Stimulated activated CD8-positive, alpha-beta memory T cell treated with anti-CD3 and anti-CD28 coated beads, Interleukin-12 subunit alpha, Interleukin-12 subunit beta, amount 100 ng/mL, for 4 hours (primary cell): Measurements from ENCODE around the gene TMEM132C.
"Not testable (repeated sequence)": the region's sequence is repeated elsewhere in the genome, so short reads cannot be mapped to it uniquely, and the experiment has no call there.

ENCODE experiments used
- DNase-seq: peaks from one replicate; pipeline ENCODE4 v3.0.0-alpha.2; 2020; ENCODE audit warnings: low read depth

TMEM132C gene

DNA sequence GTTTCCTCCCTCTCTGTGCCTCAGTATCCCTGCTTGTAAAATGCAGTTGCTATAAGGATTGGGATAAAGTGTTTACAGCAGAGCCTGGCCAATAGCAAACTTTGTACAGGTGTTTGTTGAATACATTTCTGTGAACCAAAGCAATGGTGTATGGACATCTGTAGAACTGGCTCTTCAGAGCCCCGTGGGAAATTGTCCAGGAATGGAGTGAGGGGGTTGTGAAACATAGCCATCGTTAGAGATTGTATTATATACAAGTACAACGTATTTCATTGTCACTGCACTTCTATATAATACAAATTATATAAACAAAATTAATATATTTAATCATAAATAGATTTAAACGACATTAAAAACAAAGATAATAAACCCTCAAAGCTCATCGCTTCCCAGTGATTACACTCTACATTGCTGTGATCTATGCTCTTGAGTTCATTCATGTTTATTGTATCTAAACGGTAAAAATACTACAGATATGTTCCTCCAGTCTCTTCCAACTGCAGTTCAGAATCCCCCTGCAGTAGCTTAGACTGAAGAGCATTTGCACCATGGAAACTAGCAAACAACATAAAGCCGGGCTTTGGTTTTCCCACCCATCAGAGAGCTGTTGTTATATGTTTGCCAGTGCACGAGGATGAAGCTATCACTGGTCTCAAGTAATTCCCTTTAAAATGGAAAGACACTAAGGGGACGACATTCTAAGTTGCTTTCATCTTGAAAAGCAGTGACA is 216.7 kb downstream of the TMEM132C start:
- no peak for DNase-seq

DNA sequence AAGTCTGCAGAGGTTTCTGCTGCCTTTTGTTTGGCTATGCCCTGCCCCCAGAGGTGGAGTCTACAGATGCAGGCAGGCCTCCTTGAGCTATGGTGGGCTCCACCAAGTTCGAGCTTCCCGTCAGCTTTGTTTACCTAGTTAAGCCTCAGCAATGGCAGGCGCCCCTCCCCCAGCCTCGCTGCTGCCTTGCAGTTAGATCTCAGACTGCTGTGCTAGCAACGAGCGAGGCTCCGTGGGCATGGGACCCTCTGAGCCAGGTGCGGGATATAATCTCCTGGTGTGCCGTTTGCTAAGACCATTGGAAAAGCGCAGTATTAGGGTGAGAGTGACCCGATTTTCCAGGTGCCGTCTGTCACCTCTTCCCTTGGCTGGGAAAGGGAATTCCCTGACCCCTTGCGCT is 230.4 kb downstream of the TMEM132C start:
- not testable (repeated sequence) for DNase-seq

DNA sequence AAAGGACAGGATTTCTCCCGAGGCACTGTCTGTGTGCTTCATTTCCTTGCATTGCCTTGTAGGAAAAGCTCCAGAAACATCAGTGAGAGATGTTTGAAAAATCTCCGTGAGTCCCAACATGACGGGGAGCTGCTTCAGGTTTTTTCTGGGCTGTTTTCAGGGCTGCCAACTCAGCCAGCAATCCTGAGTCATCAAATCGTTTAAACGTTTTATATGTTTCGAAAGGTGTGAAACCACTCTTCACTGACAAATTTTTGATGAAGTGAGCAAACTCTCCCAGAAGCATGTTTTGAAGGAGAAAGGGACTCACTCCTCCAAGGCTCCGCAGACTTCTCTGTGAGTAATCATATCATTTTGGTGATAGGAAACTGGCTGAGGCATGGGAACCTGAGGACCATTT is 240.5 kb downstream of the TMEM132C start:
- no peak for DNase-seq

DNA sequence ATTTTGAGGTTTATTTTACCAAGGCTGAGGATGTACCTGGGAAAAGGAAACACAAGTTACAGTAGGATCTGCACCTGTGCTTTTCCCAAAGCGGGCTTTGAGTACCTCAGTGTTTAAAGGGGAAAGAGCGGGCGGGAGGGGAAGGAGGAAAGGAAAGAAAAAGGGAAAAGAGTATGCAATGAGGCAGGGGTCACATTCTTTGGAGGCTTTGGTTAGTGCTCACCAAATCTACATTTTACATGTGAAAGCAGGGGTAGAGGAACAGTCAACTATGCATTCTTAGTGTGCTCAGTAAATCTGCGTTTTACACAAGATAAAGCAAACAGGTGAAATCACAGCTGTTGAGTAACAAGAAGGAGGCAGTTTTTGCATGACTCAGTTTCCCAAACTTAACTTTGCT is 242.2 kb downstream of the TMEM132C start:
- DNase-seq = no peak

DNA sequence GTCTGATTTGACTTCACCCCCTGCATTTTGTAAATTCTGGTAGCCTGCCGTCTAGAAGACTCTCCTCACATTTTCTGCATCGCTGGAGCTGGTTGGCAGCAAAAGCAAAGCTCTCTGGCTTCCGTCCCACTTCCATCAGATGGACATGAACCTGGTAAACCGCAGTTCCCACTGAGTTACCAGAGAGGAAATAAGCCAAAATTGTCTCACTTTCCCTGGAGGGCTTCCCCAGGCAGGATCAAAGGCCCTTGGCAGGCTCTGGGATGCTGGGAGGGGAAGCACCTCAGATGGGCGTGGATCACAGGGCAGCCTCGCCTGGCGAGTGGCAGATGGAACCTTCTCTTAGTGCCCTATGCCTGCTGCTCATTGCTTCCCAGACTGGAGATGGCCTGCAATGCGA is 243.5 kb downstream of the TMEM132C start:
- DNase-seq = no peak

DNA sequence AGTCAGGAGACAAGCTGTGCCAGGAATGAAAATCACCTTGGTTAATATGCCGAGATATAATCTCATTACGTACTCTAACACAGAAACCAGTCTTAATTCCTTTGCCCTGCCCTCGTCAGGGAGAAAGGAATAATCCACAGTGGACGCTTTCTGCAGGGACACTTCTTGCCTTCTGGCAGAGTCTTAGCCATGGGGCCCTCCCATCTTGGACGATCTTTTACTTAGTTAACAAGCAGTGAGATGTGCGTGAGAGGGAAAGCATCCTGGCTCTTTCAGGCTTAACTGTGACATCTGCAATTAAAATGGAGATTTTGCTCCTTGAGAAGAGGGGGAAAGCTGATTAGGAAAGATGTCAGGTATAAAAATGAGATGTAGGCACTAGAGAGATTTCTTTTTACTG is 246.4 kb downstream of the TMEM132C start:
- DNase-seq = no peak

DNA sequence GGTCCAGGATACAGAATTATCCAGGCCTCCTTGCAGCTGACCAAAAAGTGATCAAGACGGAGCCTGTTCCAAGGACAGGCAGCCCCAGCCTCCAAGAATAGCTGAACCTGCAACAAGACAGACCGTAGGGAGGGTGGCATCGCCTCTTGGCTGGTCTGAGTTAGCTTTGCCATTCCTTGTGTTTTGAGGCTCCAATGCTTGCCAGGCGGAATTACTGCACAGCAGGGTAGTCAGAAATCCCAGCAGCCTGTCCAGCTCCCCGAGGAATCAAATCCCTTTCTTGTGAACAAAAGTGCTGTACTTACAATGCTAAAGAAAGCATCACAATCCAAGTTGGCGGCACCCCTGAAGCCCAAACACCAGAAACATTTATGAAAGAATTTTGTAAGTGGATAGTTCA is 246.9 kb downstream of the TMEM132C start:
- no peak for DNase-seq

DNA sequence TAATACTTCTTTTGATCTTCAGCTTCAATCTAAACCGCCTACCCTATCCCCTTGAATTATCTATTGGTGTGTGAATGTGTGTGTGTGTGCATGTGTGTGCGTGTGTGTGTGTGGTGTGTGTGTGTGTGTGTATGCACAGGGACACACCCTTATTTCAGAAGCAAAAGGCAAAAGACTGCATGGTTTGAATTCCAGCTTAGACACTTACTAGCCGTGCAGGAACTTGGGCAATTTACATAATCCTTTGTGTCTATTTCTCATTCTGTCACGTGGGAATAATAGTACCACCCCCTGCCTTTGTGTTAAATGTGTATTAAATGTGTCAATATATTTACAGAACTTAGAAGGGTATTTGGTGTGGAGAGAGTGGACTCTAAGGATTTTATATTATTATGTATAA is 251.7 kb downstream of the TMEM132C start:
- DNase-seq = no peak

DNA sequence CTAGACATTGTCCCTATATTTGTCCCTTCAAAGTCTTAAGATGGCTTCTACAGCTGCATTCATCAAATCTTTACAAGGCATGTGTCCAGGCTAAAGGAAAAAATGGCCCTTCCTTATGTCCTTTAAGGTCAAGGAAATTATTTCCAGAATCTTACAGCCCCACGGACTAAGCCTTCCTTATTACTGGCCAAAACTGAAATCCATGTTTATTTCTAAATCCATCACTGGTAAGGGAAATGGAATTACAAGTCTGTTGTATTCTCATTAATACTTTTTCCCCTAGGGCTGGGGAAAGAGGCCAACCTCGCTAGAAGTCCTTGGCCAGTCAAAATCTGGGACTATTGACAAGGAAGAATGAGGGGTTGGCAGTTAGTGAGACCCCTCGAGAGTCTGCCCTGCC is 252.5 kb downstream of the TMEM132C start:
- DNase-seq = no peak

DNA sequence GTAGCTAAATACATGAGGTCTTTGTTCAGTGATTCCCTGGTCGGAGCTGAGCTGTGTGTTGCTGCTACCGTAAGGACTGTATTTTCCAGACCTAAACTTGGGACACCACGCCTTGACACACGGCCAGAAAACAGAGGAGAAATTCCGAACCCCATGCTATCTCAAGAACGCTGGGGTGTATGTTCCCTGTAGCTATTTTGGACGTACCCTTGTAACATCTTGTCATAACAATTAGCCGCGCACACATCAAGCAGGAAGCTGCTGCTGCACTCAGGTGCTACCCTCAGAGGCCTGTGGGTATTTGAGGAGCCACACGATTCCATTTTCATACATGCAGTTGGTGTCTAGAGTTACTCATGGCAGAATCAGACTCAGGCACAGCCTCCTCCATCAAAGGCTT is 255.0 kb downstream of the TMEM132C start:
- no peak for DNase-seq

DNA sequence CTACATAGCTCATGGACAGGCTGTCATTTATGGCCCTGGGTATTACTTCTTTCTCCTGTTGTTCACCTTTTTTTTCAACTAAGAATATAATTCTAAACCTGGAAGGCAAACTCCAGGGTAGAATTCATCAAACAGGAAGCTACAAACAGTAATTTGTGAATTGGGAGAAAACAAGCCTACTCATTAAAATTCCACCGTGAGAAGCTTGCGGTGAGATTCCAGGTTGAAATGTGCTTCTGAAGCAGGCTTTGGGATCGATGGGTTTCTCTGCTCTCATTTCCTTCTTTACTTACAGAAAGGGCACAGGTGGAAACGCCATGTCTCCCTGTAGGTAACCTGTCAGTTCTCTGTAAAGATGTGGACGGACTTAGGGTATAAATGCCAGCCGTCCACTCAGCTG is 257.5 kb downstream of the TMEM132C start:
- no peak for DNase-seq

DNA sequence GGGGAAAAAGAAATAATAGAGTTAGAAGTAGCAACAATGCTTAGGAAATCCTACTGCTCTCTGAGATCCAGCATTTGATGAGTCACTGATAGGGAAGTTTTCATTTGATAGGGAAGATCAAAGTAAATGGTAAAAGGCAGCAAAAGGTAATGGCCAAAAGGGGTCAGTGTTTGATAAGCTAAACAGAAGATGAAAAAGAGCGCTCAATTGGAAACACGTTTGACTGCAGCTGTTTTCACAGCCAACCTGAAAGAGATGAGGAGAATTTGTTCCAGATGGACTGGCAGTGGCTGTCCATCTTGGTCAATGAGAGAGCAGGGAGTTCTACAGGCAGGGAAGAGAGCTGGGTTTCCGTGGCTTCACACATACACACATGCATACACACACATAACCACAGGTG is 264.2 kb downstream of the TMEM132C start:
- no peak for DNase-seq

DNA sequence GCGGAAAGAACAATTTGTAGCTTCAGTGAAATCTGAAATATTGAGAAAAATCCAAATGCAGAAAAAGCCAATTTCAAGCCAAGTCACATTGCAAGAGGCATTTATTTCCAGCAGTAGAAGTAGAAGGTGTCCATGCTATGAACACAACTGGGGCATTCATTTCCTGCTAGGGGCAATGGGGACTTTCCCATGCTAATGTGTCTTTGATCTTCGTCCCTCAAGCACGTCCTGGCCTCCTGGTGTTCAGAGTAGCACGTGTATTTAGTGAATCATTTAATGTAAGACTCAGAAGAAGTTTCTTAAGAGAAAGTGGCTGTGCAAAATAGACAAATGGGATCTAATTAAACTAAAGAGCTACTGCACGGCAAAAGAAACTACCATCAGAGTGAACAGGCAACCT is 267.9 kb downstream of the TMEM132C start:
- no peak for DNase-seq

DNA sequence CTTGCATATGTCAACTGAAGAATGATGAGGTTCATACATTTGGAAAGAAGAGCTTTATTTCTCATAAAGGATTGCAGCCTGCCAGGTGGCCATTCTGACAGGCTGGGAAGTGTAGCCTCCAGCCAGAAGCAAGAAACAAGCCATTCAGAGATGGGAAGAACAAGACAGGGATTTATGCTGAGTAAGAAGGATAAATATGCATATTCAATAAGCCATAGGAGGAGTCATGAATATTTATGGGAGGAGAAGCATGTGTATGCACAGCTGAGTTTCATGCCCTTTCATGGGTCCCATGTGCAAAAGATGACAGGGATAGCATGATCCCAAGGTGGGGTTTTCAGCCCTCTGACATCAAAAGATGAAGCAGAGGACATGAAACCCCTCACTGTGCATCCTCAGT is 269.8 kb downstream of the TMEM132C start:
- no peak for DNase-seq

DNA sequence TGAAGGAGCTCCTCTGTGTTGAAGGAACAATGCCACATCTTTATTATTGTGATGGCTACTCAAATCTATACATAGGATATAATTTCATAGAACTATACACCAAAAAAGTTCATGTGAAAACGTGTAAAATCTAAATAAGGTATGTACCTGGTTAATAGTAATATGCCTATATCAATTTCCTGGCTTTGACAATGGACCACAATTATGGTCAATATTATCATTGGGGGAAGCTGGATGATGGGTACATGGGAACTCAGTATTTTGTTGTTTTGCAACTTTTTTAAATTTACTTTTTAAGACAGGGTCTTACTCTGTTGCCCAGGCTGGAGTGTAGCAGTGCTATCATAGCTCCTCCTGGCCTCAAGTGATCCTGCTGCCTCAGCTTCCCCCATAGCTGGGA is 270.7 kb downstream of the TMEM132C start:
- no peak for DNase-seq

DNA sequence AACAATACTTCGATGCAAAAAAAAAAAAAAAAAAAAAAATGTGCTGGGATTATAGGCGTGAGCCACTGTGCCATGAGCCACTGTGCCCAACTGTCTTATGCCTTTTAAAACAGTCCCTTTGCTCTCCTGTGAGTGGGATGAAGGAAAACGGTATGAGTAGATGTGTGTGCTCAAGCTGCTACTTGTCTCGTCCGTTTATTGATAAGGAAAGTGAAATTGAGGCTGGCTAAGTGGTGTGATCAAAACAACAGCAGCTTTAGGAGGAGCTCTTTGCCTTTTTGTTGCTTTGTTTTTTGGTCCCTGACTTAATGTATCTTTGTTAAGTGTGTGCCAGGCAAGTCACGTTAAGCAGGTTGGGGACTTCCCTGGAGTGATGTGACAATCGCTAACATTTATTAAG is 275.9 kb downstream of the TMEM132C start:
- DNase-seq = no peak

DNA sequence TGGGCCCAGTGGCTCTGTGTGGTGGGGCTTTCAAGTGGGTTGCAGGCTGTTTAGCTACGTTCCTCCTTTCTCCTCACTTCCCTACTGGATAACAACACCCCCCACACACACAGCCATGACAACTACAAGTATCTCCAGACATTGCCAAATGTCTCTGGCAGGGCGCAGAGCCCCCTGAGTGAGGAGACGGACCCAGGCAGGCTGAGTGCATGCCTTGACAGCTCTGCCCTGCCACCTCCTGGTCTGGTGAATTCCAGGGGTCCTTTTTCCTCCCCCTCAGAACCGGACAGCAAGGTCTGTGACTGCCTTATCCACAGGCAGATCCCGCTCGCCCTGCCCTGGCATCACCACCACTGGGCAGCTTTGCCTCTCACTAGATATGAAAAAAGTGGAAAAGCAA is 276.5 kb downstream of the TMEM132C start:
- no peak for DNase-seq

DNA sequence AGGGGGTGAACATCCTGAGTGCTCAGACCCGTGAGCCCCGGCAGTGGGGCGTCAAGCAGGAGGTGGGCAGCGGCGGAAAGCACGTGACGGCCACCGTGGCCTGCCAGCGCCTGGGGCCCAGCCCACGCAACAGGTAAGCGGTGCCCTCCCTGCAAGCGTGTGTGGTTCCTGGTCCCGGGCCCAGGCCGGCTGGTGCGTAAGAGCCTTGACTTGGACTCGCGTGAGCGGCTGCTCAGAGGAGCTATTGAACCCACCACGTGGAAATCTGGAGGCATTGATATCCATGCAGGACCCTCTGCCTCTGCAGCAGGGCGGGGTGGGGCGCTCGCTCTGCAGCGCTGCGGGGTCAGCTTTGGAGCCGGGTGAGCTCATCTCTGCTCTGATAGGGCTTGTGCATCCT is 277.0 kb downstream of the TMEM132C start:
- no peak for DNase-seq

DNA sequence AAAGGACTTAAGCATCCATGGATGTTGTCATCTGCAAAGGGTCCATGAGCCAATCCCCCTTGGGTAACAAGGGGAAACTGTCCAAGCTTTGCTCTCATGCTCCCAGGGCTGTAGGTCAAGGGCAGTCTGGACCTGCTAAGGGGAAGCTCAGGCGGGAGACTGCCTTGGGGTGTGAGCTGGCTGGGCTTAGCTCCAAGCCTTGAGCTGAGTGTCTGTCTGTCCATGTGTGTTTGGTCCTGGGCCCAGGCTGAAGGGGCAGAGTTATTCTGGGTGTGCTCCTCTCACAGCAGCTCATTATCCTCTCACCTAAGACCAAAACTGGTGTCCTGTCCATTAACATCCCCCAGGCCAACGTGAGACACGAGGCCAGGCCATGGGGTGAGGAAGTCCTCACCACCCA is 282.0 kb downstream of the TMEM132C start:
- no peak for DNase-seq

DNA sequence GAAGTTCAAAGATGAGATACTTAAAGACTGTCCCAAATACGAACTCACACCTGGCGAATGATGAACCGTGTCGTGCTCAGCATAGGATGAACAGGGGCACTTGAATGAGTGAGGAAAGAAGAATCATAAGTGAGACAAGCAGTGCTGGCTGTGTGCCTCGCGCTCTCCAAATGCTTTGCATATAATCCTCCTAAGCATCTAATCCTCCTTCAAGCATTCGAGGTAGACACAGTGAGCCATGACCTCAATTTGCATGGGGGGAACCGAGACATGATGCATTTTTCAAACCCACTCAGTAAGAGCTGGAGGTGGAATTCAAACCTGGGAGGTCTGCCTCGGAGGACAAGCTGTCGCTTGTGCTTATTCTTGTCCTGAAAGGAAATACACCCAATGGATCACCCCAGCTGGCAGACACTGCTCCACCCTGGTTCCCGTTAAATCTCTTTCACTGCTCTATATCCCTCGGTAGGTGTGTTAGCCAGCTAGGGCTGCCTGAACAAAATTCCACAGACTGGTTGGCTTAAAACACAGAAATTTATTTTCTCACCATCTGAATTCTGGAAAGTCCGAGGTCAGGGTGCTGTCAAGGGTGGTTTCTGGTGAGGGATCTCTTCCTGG is 282.7 kb downstream of the TMEM132C start:
- no peak for DNase-seq

DNA sequence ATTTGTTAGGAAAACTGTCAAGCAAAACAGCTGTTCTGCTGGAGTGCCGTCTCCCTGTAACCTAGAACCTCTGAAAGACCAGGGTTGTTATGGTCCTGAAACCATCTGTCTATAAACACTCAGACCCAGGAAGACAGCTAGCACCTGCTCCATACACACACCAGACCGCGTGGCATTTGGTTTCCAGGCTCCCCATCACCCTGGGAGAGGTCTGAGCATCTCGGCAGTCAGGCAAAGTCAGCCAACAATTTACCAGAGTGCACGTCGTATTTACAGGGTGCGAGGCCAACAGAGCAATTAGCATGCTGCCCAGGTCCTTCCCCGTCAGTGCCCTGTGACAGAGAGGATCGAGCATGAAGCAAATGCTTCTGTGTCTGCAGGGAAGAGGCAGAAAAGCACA is 284.3 kb downstream of the TMEM132C start:
- DNase-seq = no peak

DNA sequence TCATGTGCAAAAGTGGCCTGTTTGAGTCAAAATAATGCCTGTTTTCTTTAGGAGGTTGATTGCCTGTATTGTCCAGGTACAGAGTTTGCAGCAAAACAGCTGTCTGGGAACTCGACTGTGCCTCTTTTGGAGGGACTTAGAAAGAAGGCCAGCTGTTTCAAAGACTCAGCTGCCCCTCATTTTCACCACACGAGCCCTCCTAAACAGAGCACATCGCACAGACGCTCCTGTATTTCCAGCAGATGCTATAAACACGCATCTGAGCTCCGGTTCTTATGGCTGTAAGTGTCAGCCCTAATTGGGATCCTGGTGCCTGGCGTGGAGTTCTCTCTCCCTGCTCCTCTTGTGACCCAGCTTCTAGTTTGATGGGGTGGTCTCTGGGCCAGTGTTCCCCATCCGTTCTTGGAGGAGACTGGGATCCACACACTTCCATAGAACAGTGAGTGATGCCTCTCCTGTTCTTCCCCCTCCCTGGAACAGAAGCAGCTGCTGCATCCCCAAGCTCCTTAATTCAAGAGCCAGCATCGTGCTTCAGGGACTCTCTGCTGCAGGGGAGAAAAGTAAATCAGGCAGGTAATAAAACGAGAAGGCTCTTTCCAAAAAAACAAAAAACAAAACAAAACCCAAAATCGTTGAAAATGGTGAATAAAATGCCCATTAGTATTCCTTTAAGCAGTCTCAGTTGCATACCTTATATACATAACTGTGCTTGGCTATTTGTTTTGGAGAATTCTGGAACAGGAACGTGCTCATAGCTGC is 287.8 kb downstream of the TMEM132C start:
- DNase-seq = no peak

DNA sequence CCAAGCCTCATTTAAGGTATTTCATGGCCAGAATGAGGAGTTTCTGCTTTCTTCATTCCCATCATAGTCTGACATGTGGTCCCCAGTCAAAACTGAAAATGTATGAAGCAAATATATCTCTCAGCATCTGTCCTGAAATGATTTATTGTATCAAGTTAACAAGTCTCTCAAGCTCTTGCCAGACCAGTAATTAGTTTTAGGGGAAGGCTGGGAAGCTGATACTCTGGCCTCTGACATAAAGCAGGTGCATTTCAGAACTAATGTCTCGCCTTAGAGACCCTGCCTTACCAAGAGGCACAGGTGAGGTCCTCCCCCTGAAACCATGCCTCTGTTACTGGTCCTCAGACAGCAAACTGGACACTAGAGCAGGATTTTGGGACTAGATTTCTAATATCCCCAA is 290.3 kb downstream of the TMEM132C start:
- DNase-seq = no peak
